Epithelial cell of esophagus (primary cell): ENCODE data around the gene LIPK.

Experiments
- DNase-seq: peaks from one replicate; pipeline ENCODE4 v3.0.0; 2010; ENCODE audit warnings: low read depth
- H3K4me3 ChIP-seq: 2 replicates; pipeline ENCODE4 v1.5.1; 2011; ENCODE audit warnings: mild to moderate bottlenecking, low read length, control low read depth
- CTCF ChIP-seq: IDR thresholded peaks from 2 replicates; pipeline ENCODE4 v1.5.1; 2011; ENCODE audit warnings: low read depth, mild to moderate bottlenecking, low read length, control low read depth, inconsistent platforms; ENCODE audit not compliant: insufficient read depth; ENCODE audit errors: missing control alignments

The LIPK gene

DNA sequence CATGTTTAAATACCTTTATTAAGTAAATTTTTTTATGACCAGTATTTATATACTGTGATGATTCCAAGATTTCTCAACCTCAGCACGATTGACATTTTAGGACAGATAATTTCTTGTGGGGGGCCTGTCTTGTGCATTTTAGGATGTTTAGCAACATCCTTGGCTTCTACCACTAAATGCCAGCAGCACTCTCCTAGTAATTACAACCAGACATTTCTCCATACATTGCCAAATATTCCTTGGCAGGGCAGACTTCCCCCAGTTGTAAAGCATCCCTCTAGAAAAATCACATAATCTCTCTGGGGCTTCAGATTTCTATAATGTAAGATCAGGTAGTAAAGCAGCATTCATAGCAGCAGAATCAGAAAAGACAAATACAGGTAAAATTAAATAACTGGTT, 88.7 kb downstream of the LIPK start:
- no peak for DNase-seq
- H3K4me3 ChIP-seq: no peak overlapping the region
- TF ChIP-seq CTCF: no peak

GRCh38 chr10:88800152-88801125, 94.4 kb downstream of the LIPK start:
- TF ChIP-seq CTCF: no peak
- H3K4me3 ChIP-seq: no peak overlapping the region

More at GRCh38 chr10:88800152-88801125, 94.4 kb downstream of the LIPK start:
- peak; percentile 84 for DNase-seq
